ENCODE measurements around the gene DEPDC7.
"Not testable (repeated sequence)": the region's sequence is repeated elsewhere in the genome, so short reads cannot be mapped to it uniquely, and the experiment has no call there.

DEPDC7 gene

DNA sequence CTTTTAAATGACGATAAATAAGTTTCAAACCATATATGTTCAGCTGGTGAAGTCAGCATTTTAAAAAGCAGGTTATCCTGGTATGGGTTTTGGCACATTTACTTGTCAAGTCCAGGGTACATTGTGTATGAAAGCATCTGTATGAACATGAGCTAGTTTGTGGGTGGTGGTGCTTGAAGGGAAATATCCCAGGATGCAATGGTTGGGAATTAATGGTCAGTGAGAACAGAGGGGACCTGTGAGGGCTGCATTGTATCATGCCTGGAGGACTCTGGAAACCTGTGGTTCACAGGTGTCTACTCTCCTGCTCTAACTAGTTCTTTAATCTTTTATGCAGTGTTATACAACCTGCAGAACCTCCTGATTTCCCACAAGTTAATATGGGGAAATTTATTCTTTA lies 5.8 kb downstream of the DEPDC7 start:
- no peak overlapping the region for H3K4me3 ChIP-seq (ENCODE audit: low read depth, low read length)
- TF ChIP-seq, protein P1, sequence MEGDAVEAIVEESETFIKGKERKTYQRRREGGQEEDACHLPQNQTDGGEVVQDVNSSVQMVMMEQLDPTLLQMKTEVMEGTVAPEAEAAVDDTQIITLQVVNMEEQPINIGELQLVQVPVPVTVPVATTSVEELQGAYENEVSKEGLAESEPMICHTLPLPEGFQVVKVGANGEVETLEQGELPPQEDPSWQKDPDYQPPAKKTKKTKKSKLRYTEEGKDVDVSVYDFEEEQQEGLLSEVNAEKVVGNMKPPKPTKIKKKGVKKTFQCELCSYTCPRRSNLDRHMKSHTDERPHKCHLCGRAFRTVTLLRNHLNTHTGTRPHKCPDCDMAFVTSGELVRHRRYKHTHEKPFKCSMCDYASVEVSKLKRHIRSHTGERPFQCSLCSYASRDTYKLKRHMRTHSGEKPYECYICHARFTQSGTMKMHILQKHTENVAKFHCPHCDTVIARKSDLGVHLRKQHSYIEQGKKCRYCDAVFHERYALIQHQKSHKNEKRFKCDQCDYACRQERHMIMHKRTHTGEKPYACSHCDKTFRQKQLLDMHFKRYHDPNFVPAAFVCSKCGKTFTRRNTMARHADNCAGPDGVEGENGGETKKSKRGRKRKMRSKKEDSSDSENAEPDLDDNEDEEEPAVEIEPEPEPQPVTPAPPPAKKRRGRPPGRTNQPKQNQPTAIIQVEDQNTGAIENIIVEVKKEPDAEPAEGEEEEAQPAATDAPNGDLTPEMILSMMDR (IDR thresholded peaks at IDR 0.05; ENCODE audit: low read depth, low read length) = no peak

DNA sequence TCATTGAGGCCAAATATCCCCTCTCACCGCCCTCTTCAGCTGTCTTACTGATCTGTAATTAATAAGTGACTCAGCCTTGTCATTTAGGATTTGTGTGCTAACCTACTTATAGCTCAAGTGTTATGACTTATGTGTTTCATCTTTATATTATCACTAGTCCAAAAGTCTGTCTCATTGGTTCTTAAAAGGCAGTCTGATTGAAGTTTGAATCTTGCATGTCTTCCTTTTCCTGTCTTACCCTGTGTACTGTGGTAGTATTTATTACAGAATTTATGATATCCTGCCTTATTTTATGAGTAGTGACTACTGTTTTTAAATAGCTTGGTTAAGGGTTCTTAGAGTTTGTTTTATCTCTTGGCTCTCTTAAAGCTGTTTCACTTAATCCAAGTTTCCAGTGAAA lies 6.3 kb downstream of the DEPDC7 start:
- TF ChIP-seq, protein P1 (IDR thresholded peaks at IDR 0.05; ENCODE audit: low read depth, low read length) = no peak
- H3K4me3 ChIP-seq (ENCODE audit: low read depth, low read length) = no peak overlapping the region

DNA sequence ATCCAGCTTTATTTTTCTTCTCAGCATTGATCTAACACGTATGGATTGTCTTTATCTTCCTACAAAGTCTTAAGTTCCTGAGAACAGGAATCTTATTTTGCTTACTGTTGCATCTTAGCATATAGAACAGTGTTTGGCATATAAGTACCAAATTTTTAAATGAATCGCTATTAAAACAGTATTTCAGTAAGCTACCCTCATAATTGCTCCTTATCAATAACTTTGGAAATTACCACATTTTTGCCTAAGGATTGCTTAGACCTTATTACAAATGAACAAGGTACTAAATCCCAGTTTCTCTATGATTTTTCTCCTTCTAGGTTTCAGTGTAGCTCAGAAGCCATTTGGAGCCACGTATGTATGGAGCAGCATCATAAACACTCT lies 9.7 kb downstream of the DEPDC7 start:
- TF ChIP-seq, protein P1 (IDR thresholded peaks at IDR 0.05; ENCODE audit: low read depth, low read length) = no peak
- H3K4me3 ChIP-seq (ENCODE audit: low read depth, low read length) = no peak overlapping the region

DNA sequence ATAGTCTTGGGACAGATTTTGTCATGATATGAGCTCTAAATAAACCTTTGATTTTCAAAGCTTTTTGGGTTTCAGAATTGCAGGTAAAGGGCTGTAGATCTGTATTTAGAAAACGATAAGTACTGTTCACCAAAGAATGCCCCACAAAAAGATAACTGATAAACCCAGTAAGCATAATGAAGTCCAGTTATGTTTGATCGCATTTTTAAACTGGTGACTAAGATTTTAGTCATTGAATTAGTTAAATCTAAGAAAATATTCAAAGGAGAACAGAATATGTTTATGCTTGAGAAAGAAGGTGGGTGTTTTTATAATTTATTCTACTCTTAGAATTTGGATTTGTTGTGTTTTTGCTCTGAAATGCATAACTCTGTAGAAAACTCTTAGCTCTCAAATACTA lies 11.6 kb downstream of the DEPDC7 start:
- TF ChIP-seq, protein P1 (IDR thresholded peaks at IDR 0.05; ENCODE audit: low read depth, low read length) = no peak
- no peak overlapping the region for H3K4me3 ChIP-seq (ENCODE audit: low read depth, low read length)

DNA sequence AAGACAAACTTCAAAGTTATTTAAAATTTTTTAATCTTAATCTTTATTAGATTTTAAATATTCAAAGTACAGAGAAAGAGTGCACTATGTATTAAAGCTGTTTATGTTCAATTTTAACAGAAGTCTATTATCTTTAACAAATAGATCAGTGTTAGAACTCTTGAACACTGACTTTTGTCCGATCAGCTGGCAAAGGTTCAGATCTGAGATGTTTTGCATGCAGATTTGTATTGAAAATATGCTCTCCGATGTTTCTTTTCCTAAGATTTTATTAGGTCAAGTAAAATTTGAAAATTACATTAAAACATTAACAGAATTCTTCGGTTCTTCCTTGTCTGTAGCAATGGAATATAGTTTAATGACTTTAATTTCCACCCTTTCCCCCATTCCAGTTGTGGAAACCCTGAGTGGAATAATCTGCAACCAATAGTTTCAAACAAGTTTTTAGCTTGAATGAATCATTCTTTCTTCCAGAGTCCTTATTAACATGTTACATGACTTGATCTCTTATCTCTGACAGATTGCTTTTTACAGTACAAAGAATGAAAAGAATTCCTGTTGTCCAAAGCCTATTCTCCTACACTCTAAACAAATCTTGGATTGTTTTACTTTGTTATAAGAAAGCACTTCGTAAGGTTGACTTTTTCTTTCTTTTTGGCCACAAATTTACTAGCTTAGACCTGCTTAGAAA lies 12.3 kb downstream of the DEPDC7 start:
- TF ChIP-seq, protein P1 (IDR thresholded peaks at IDR 0.05; ENCODE audit: low read depth, low read length) = no peak

DNA sequence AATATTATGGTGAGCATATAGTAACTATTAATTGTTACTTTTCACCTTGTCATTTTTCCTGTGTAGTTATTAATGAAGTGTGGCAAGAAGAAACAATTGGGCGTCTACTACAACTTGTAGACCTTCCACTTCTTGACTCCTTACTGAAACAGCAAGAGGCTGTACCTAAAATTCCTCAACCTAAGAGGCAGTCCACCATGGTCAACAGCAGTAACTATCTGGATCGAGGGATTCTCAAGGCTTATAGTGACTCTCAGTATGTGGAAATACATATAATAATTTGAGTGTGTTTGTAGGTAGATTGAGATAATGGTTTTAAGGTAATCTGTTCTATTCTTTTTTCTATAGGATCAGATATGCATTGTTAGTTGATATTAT lies 12.8 kb downstream of the DEPDC7 start:
- TF ChIP-seq, protein P1 (IDR thresholded peaks at IDR 0.05; ENCODE audit: low read depth, low read length) = no peak
- H3K4me3 ChIP-seq (ENCODE audit: low read depth, low read length) = no peak overlapping the region

More for the DNA sequence above, 12.3 kb downstream of the DEPDC7 start:
- no peak overlapping the region for H3K4me3 ChIP-seq (ENCODE audit: low read depth, low read length)

DNA sequence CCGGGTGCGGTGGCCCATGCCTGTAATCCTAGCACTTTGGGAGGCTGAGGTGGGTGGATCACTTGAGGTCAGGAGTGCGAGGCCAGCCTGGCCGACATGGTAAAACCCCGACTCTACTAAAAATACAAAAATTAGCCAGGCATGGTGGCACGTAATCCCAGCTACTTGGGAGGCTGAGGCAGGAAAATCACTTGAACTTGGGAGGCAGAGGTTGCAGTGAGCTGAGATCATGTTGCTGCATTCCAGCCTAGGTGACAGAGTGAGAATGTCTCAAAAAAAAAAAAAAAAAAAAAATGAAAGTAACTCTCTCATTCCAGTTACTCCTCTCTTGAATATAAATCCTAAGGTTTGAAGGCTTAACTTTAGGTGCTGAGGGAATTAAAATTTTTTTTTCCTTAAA lies 13.5 kb downstream of the DEPDC7 start:
- not testable (repeated sequence) for H3K4me3 ChIP-seq (ENCODE audit: low read depth, low read length)

DNA sequence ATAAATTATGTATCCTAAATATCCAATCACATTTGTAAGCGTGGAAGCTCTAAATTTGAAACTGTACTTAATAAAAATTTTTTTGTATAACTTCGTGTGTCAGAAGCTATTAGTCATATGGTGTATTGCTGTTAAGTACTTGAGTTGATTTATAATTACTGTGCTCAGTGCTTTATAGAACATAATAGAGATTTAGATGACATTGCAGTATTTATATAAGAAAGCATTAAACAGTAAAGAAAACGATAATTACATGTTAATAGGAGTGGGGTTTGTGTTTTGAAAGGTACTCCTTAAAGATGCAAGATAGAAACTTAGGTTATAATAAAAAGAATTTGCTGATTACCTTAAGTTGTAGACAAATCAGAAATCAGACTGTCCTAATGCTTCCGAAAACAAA lies 17.8 kb downstream of the DEPDC7 start:
- H3K4me3 ChIP-seq (ENCODE audit: low read depth, low read length) = no peak overlapping the region
- TF ChIP-seq, protein P1 (IDR thresholded peaks at IDR 0.05; ENCODE audit: low read depth, low read length) = no peak

All from WI38 (cell line).